SK-N-SH (cell line): ENCODE data around the gene SAMD7. TPM values are rescaled to one million over a fixed set of nuclear protein-coding genes. Genes with fewer than 3 reads are reported as not detected.

Experiments
- CTCF ChIA-PET: fragments of 300-600, 350-600 bp; formaldehyde crosslinking; extraction: SDS; loops from one replicate; lab custom pipeline; 2021; lab: Yijun Ruan, JAX
- POLR2A ChIA-PET: fragments of 350-600 bp; sonication (Branson Sonifier 250); formaldehyde crosslinking; extraction: SDS; loops from one replicate; lab custom pipeline; 2020; ENCODE audit warnings: antibody characterized with exemption, inconsistent platforms; lab: Yijun Ruan, JAX
- DNase-seq: peaks from one replicate; pipeline ENCODE4 v3.0.0; 2012
- H2AFZ ChIP-seq: fragments of 200-600 bp; sonication (generic); 2 replicates; pipeline ENCODE4 v1.8.1; 2016; ENCODE audit warnings: antibody characterized with exemption, mild to moderate bottlenecking, low read depth
- H3F3A ChIP-seq: fragments of 200-600 bp; sonication (generic); replicated peaks from 2 replicates; pipeline ENCODE3; 2016; ENCODE audit warnings: antibody characterized with exemption, mild to moderate bottlenecking; ENCODE audit not compliant: insufficient read depth
- H3K27ac ChIP-seq, 2 experiments: fragments of 200-500 bp in 1 of 2; fragments of 200-600 bp in 1 of 2; sonication (Bioruptor generic) in 1 of 2; sonication (generic), shearing (Covaris generic) in 1 of 2; 2 replicates each; pipeline versions ENCODE4 v1.5.1 to v1.6.1; 2014 to 2016; ENCODE audit warnings: low read depth in 2 of 2, inconsistent platforms in 1 of 2, low read length in 1 of 2, mild to moderate bottlenecking in 1 of 2, mixed read lengths in 1 of 2
- H3K27me3 ChIP-seq: fragments of 200-600 bp; sonication (generic), shearing (Covaris generic); 2 replicates; pipeline ENCODE4 v1.6.1; 2016; ENCODE audit warnings: mixed run types; ENCODE audit not compliant: insufficient read depth
- H3K36me3 ChIP-seq, 2 experiments: fragments of 200-500 bp in 1 of 2; fragments of 200-600 bp in 1 of 2; sonication (Bioruptor generic) in 1 of 2; sonication (generic) in 1 of 2; replicated peaks in 1 of 2; 2 replicates each; pipeline versions ENCODE3 to v1.5.1; 2014 to 2016; ENCODE audit warnings: low read length in 1 of 2, mild to moderate bottlenecking in 1 of 2; ENCODE audit not compliant: insufficient read depth in 2 of 2, control insufficient read depth in 1 of 2
- H3K4me1 ChIP-seq, 2 experiments: fragments of 200-500 bp in 1 of 2; fragments of 200-600 bp in 1 of 2; sonication (Bioruptor generic) in 1 of 2; sonication (generic), shearing (Covaris generic) in 1 of 2; 2 replicates each; pipeline versions ENCODE4 v1.5.1 to v1.6.1; 2014 to 2016; ENCODE audit warnings: low read depth in 1 of 2, low read length in 1 of 2, mixed run types in 1 of 2; ENCODE audit not compliant: insufficient read depth in 2 of 2, control insufficient read depth in 1 of 2
- H3K4me2 ChIP-seq: fragments of 200-600 bp; sonication (generic), shearing (Covaris generic); 2 replicates; pipeline ENCODE4 v1.6.1; 2017; ENCODE audit warnings: mixed run types
- H3K4me3 ChIP-seq, 2 experiments: fragments of 200-500 bp in 1 of 2; fragments of 200-600 bp in 1 of 2; sonication (Bioruptor generic) in 1 of 2; sonication (generic), shearing (Covaris generic) in 1 of 2; 2 replicates each; pipeline versions ENCODE4 v1.5.1 to v1.8.1; 2014 to 2016; ENCODE audit warnings: low read depth in 2 of 2, inconsistent platforms in 1 of 2, low read length in 1 of 2, mild to moderate bottlenecking in 1 of 2, mixed read lengths in 1 of 2, moderate library complexity in 1 of 2
- H3K79me2 ChIP-seq: fragments of 200-600 bp; sonication (generic); 2 replicates; pipeline ENCODE4 v1.8.1; 2017; ENCODE audit warnings: mild to moderate bottlenecking; ENCODE audit not compliant: insufficient read depth
- H3K9ac ChIP-seq: fragments of 200-600 bp; sonication (generic); 2 replicates; pipeline ENCODE4 v1.6.1; 2017; ENCODE audit warnings: mixed run types
- H3K9me2 ChIP-seq: fragments of 200-600 bp; sonication (generic); 2 replicates; pipeline ENCODE4 v1.6.1; 2017; ENCODE audit warnings: mixed run types
- H3K9me3 ChIP-seq: fragments of 200-600 bp; sonication (generic); 2 replicates; pipeline ENCODE4 v1.6.1; 2017; ENCODE audit warnings: mixed run types, mild to moderate bottlenecking, moderate library complexity
- H4K20me1 ChIP-seq: fragments of 200-600 bp; sonication (generic); 2 replicates; pipeline ENCODE4 v1.6.1; 2017; ENCODE audit warnings: mild to moderate bottlenecking, mixed run types; ENCODE audit not compliant: insufficient read depth
- CTCF ChIP-seq: fragments of 200-600 bp; sonication (generic); IDR thresholded peaks from 2 replicates; pipeline ENCODE4 v1.6.1; 2017; ENCODE audit warnings: antibody characterized with exemption, mild to moderate bottlenecking, moderate library complexity
- FOSL2 ChIP-seq: IDR thresholded peaks from 2 replicates; pipeline ENCODE4 v1.4.0; 2012; ENCODE audit warnings: low read depth, mild to moderate bottlenecking, moderate library complexity, borderline replicate concordance
- FOXJ3 ChIP-seq: sonication (generic); formaldehyde crosslinking; IDR thresholded peaks from 2 replicates; pipeline ENCODE4 v1.5.1; 2020; ENCODE audit warnings: mild to moderate bottlenecking, missing genetic modification reagents
- GABPA ChIP-seq: IDR thresholded peaks from 2 replicates; pipeline ENCODE4 v1.4.0; 2012; ENCODE audit warnings: low read depth, mild to moderate bottlenecking
- IRF3 ChIP-seq: fragments of 150-350 bp; IDR thresholded peaks from 2 replicates; pipeline ENCODE4 v1.6.1; 2016; ENCODE audit warnings: mild to moderate bottlenecking, low read depth, low read length
- MEF2A ChIP-seq: IDR thresholded peaks from 2 replicates; pipeline ENCODE4 v1.4.0; 2012; ENCODE audit warnings: low read depth, borderline replicate concordance
- NFIC ChIP-seq: IDR thresholded peaks from 2 replicates; pipeline ENCODE4 v1.4.0; 2012; ENCODE audit warnings: borderline replicate concordance
- PBX3 ChIP-seq: IDR thresholded peaks from 2 replicates; pipeline ENCODE4; 2012
- POLR2AphosphoS5 ChIP-seq: IDR thresholded peaks from 2 replicates; pipeline ENCODE4 v1.6.1; 2012; ENCODE audit warnings: low read depth, low read length
- RCOR1 ChIP-seq: fragments of 150-350 bp; IDR thresholded peaks from 2 replicates; pipeline ENCODE4 v1.6.1; 2017; ENCODE audit warnings: antibody characterized with exemption, low read length
- RFX5 ChIP-seq: IDR thresholded peaks from 2 replicates; pipeline ENCODE4 v1.6.1; 2012; ENCODE audit warnings: mild to moderate bottlenecking, improper control_type of control experiment, low read length
- RXRA ChIP-seq: IDR thresholded peaks from 2 replicates; pipeline ENCODE4 v1.4.0; 2012; ENCODE audit warnings: low read depth, mild to moderate bottlenecking, borderline replicate concordance
- SIN3A ChIP-seq: IDR thresholded peaks from 2 replicates; pipeline ENCODE4 v1.6.1; 2012; ENCODE audit warnings: low read depth, mild to moderate bottlenecking, low read length, moderate library complexity, borderline replicate concordance
- TAF1 ChIP-seq: IDR thresholded peaks from 2 replicates; pipeline ENCODE4 v1.6.1; 2012; ENCODE audit warnings: low read depth, mild to moderate bottlenecking, low read length, moderate library complexity, borderline replicate concordance
- TEAD4 ChIP-seq: IDR thresholded peaks from 2 replicates; pipeline ENCODE4 v1.4.0; 2012; ENCODE audit warnings: mild to moderate bottlenecking, borderline replicate concordance; ENCODE audit not compliant: insufficient read depth
- WGBS: methylation state at CpG from one replicate; pipeline ENCODE4 v1.1.6; 2017; ENCODE audit warnings: low lambda C conversion rate; 5-methylcytosine and 5-hydroxymethylcytosine counted together
- polyA plus RNA-seq, 3 experiments: library from polyadenylated mRNA; depleted of rRNA; stranded (reverse); fragments of >200 nt; gene quantifications; 2 replicates each; pipeline ENCODE4 v1.2.3, GENCODE V29; 2012
- TF ChIP-seq, protein P1 (sequence below): IDR thresholded peaks from 2 replicates; pipeline ENCODE4 v1.4.0; 2012; ENCODE audit warnings: low read depth
- TF ChIP-seq, protein P2 (sequence below): IDR thresholded peaks from 2 replicates; pipeline ENCODE4 v1.6.1; 2012; ENCODE audit warnings: mild to moderate bottlenecking, low read depth, low read length, moderate library complexity

Gene SAMD7
- polyA plus RNA-seq, 1 of the 3 experiments (the other 2 are of a cell fraction): not detected

DNA sequence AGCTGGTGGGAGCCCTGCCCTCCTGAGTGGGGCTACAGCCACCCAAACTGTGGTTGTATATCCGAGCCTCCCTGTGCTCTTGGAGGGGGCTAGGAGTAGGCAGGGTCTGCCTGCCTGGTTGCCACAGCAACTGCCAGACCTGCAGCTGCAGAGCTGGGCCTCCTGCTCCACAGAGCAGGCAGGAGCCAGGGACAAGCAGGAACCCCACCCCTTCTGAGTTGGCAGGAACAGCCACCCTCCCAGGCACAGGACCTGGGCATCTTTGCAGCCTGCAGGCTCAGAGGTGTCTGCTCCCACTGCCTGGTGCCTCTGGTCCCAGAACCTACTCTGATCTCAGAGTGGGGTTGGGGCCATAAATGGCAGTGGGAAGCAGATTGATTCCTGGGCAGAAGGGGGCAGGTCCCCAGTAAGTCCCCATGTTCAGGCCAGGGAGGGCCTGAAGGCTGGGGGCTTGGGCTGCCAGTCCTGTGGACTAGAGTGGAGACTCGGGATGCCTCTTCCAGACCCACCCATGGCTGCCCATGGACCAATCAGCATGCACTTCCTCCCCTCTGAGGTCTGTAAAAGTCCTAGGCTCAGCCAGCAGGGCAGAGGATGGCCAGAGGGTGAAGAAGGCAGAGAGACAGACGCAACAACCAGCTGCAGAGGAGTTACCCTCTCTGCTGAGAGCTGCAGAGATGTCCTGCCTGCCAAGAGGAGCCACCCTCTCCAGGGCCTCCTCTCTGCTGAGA lies 31.4 kb upstream of the SAMD7 start:
- Histone ChIP-seq H3K27me3 (no peaks in the 10 kb centered on the region; the same call in 1 of the 2 replicates), H3F3A (no peaks in the 10 kb centered on the region), H4K20me1 (no peaks in the 10 kb centered on the region), H2AFZ (no peak overlapping the region), H3K36me3 (no peaks in the 10 kb centered on the region), H3K79me2 (no peaks in the 10 kb centered on the region), H3K4me1 (peaks cover 0 to 10% of the 10 kb centered on the region in 2 experiments; a peak in 1 of 4 replicates), H3K9ac (no peak overlapping the region), H3K27ac (no peak overlapping the region; a peak in 1 of 4 replicates), H3K4me2 (no peak overlapping the region), H3K4me3 (no peak overlapping the region), H3K9me3 (no peaks in the 10 kb centered on the region), H3K9me2 (no peaks in the 10 kb centered on the region)
- CTCF ChIA-PET: interaction anchor here (1.1 to 1.5 kb wide), 2 partner anchors 17 to 277 kb away, joined by 3 to 7 read pairs; no protein-coding TSS in a partner anchor
- WGBS: 19% methylated on average over 3 of the region's 3 CpGs
- no peak for DNase-seq
- TF ChIP-seq POLR2AphosphoS5 (no peak), FOSL2 (no peak), CTCF (no peak), SIN3A (no peak), FOXJ3 (CRISPR knock-in tag) (no peak), PBX3 (no peak), MEF2A (no peak), NFIC (no peak), GABPA (no peak)
- TF ChIP-seq, protein P1, sequence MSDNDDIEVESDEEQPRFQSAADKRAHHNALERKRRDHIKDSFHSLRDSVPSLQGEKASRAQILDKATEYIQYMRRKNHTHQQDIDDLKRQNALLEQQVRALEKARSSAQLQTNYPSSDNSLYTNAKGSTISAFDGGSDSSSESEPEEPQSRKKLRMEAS: no peak
- POLR2A ChIA-PET: no interaction called here

GRCh38 chr3:169880576-169881250 lies 30.7 kb upstream of the SAMD7 start:
- H3K36me3 ChIP-seq: no peaks in the 10 kb centered on the region
- H3F3A ChIP-seq: no peaks in the 10 kb centered on the region
- H3K4me2 ChIP-seq: no peak overlapping the region
- H3K9me3 ChIP-seq: no peaks in the 10 kb centered on the region
- ChIA-PET POLR2A (no interaction called here), CTCF (interaction anchor here (1.1 to 1.5 kb wide), 2 partner anchors 18 to 276 kb away, joined by 3 to 7 read pairs; no protein-coding TSS in a partner anchor)
- no peaks in the 10 kb centered on the region for H3K9me2 ChIP-seq
- no peak overlapping the region; a peak in 1 of 4 replicates for H3K27ac ChIP-seq
- H3K27me3 ChIP-seq: no peaks in the 10 kb centered on the region; the same call in 1 of the 2 replicates
- H4K20me1 ChIP-seq: no peaks in the 10 kb centered on the region
- peaks cover 0 to 10% of the 10 kb centered on the region in 2 experiments; a peak in 1 of 4 replicates for H3K4me1 ChIP-seq
- DNase-seq: no peak
- H3K79me2 ChIP-seq: no peaks in the 10 kb centered on the region
- no peak overlapping the region for H3K4me3 ChIP-seq
- H3K9ac ChIP-seq: no peak overlapping the region
- no peak overlapping the region for H2AFZ ChIP-seq
- 38% methylated on average over 4 of the region's 4 CpGs for WGBS
- no peak for TF ChIP-seq SIN3A
- no peak for TF ChIP-seq RCOR1
- no peak for TF ChIP-seq RXRA
- no peak for TF ChIP-seq TEAD4
- no peak for TF ChIP-seq GABPA
- no peak for TF ChIP-seq IRF3
- no peak for TF ChIP-seq NFIC
- no peak for TF ChIP-seq TAF1
- TF ChIP-seq RFX5: no peak
- TF ChIP-seq, protein P2, sequence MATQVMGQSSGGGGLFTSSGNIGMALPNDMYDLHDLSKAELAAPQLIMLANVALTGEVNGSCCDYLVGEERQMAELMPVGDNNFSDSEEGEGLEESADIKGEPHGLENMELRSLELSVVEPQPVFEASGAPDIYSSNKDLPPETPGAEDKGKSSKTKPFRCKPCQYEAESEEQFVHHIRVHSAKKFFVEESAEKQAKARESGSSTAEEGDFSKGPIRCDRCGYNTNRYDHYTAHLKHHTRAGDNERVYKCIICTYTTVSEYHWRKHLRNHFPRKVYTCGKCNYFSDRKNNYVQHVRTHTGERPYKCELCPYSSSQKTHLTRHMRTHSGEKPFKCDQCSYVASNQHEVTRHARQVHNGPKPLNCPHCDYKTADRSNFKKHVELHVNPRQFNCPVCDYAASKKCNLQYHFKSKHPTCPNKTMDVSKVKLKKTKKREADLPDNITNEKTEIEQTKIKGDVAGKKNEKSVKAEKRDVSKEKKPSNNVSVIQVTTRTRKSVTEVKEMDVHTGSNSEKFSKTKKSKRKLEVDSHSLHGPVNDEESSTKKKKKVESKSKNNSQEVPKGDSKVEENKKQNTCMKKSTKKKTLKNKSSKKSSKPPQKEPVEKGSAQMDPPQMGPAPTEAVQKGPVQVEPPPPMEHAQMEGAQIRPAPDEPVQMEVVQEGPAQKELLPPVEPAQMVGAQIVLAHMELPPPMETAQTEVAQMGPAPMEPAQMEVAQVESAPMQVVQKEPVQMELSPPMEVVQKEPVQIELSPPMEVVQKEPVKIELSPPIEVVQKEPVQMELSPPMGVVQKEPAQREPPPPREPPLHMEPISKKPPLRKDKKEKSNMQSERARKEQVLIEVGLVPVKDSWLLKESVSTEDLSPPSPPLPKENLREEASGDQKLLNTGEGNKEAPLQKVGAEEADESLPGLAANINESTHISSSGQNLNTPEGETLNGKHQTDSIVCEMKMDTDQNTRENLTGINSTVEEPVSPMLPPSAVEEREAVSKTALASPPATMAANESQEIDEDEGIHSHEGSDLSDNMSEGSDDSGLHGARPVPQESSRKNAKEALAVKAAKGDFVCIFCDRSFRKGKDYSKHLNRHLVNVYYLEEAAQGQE: no peak
